Uterus (tissue), 2 donors: ENCODE results near the gene SASS6.

Source experiments
- CTCF ChIP-seq, 4 experiments: fragments of 200-600 bp in 2 of 4; fragments of 450-650 bp in 2 of 4; sonication (generic) in 2 of 4; IDR thresholded peaks; one replicate each; pipeline ENCODE4 v1.5.1; 2016 to 2019; ENCODE audit warnings: antibody characterized with exemption in 4 of 4, mild to moderate bottlenecking in 2 of 4, moderate library complexity in 1 of 4
- POLR2A ChIP-seq, 2 donors: fragments of 450-650 bp; IDR thresholded peaks; one replicate each; pipeline ENCODE4 v1.6.1; 2016; ENCODE audit warnings: antibody characterized with exemption in 2 of 2, mild to moderate bottlenecking in 1 of 2, moderate library complexity in 1 of 2

- no peak for TF ChIP-seq CTCF (IDR thresholded peaks at IDR 0.05)
- no peak for TF ChIP-seq POLR2A (IDR thresholded peaks at IDR 0.05)
Observed at GRCh38 chr1:100039591-100039990, 93.1 kb downstream of the SASS6 start.
